Astrocyte (in vitro differentiated cells and primary cell): Measurements from ENCODE around the gene HTR5A.

Experiments
- CTCF ChIP-seq: IDR thresholded peaks from 2 replicates; pipeline ENCODE4 v1.5.1; 2011; ENCODE audit warnings: low read depth, mild to moderate bottlenecking, inconsistent platforms, low read length, moderate library complexity; ENCODE audit not compliant: insufficient read depth
- EZH2 ChIP-seq: IDR thresholded peaks from 2 replicates; pipeline ENCODE4 v1.6.1; 2012; ENCODE audit warnings: mild to moderate bottlenecking, low read length, inconsistent platforms; ENCODE audit not compliant: insufficient read depth

- TF ChIP-seq CTCF (no peak), EZH2 (no peak)
Observed at GRCh38 chr7:155129789-155130188, 59.7 kb downstream of the HTR5A start.
